ENCODE measurements around the gene ZC3H7B.
"Not testable (repeated sequence)": the region's sequence is repeated elsewhere in the genome, so short reads cannot be mapped to it uniquely, and the experiment has no call there.

Gene ZC3H7B

DNA sequence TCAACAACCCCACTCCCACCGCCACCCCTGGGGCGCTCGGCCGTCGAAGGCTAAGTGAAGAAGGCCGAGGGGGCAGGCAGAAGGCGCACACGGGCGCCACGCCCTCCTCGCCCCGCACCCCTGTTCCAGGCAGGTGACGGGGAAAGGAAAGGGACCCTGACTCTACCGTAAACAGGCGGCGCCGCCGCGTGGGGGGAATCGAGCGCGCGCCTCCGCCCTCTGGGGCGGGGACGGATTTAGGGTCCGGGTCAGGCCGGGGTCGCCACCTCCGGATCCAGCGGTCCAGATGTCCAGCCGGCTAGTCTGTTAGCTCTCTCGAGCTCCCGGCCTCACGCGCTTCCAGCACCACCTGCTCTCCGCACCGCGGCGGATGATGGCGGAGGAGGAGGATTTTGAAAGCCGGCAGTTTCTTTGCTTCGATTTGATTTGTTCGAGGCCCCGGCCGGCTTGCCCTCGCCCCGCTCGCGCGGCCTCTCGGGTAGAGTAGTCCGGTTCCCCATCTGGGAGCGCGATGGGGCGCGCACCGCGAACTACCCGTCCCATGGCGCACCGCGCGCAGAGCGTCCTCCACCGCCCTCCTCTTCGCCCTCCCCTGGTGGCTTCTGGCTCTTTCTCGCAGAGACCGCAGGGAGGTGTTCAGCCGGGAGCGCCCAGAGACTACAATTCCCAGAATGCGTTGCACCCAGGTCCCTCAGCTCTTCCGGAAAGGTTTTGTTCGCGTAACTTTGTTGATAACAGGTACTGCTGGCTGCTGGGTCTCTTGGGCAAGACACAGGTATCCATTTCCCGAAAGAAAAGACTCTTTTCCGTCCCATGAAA lies 15.3 kb upstream of the ZC3H7B start, which contains the start of gene RANGAP1:
Gene RANGAP1, minus strand, starts transcription at position 368 of the 819 bp plus-strand sequence. CDS start 5,143 bp downstream, outside the sequence.
- peak; percentile 99 for DNase-seq

DNA sequence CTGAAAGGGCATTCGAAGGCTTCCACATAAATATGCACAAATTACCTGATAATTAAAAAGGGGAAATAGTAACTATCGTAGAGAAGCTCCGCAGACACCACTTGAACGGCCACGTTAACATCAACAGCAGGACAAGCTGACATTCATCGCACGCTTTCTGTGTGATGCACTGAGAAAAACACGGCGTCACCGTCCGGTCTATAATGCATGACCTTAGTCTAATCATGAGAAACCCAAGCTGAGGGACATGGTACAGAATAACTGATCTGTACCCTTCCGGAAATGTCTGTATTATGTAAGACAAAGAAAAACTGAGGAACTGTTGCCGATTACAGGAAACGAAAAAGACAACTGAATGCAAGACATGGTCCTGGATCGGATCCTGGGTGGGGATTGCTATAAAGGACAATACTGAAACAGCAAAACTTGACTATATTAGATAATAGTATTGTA lies 14.7 kb upstream of the ZC3H7B start:
- no peak for DNase-seq

DNA sequence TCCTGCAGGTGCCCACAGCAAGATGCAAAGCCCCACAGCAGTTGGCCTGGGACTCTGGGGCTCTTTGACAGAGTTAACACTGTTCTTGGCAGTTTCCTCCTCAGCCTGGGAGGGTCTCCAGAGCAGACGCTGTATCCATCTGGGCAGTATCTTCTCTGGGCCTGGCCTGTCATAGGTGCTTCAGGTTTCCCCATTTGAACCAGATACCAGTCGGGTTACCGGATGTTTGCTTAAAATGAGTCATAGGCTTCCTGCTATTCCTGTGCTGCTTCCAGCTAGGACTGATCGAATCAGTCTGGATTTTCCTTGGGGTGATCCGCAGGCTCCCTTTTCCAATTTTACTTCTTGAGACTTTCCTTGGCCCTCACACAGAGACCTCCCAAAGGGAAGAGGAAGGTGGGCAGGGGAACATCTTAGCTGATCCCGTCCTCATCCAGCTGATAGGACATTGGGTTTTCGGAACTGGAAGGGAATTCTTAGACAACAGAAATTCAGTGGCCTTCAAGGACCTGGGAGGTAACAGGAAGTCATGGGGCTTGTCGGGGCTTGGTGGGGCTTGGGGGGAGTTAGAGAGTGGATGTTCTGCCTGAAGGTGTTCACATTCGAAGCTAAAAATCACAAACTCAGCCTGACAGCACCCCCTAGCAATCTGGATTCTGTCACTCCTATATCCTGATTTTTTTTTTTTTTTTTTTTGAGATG lies 12.9 kb upstream of the ZC3H7B start:
- DNase-seq: no peak

DNA sequence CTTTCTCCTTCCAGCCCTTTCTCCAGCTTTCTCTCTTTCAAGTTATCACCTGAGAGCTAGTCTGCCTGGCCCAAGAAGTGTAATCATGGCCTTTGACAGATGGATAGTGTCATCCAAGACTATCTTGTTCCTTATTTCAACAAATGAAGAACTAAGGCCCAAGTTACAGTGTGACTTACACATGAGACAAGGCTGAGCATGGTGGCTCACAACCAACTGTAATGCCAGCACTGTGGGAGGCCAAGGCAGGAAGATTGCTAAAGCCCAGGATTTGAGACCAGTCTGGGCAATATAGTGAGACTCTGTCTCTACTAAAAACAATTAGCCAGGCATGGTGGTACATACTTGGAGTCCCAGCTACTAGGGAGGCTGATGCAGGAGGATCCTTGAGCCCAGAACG lies 11.7 kb upstream of the ZC3H7B start:
- DNase-seq: no peak

DNA sequence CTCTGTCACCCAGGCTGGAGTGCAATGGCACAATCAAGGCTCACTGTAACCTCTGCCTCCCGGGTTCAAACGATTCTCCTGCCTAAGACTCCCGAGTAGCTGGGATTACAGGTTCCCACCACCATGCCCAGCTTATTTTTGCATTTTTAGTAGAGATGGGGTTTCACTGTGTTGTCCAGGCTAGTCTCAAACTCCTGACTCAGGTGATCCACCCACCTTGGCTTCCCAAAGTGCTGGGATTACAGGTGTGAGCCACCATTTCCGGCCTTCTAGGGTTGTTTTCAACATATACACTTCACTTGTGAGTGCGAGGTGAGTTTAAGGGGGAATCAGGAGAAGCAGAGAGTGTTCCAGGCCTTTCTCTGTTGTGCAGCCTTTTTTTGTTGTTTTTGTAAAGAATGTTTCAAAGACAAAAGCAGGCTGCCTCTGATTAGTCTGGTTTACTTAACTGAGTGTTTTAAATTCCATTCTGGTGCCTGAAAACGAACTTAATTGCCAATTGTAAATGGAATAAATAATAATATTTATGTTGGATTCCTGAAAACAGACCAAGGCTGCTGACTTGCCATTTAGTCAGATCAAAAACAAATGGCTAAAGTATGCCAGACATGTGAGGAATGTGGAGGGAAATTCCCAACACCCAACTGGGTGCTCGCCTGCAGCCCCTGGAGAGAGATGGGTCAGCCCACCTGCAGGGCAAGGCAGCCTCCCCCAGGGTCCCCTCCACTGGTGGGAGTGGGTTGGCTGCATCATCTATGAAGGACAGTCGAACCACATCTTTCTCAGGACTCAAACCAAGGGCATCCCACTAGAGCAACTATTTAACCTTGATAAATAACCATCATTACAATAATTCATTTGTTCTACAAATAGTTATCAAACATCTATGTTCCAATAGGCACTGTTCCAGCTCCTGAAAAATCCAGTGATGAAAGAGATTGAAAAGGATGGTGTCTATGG lies 10.8 kb upstream of the ZC3H7B start:
- no peak for DNase-seq

DNA sequence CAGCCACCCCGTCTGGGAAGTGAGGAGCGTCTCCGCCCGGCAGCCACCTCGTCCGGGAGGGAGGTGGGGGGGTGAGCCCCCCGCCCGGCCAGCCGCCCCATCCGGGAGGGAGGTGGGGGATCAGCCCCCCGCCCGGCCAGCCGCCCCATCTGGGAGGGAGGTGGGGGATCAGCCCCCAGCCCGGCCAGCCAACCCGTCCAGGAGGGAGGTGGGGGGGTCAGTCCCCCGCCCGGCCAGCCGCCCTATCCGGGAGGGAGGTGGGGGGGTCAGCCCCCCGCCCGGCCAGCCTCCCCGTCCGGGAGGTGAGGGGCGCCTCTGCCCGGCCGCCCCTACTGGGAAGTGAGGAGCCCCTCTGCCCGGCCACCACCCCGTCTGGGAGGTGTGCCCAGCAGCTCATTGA lies 6.5 kb upstream of the ZC3H7B start:
- not testable (repeated sequence) for DNase-seq

DNA sequence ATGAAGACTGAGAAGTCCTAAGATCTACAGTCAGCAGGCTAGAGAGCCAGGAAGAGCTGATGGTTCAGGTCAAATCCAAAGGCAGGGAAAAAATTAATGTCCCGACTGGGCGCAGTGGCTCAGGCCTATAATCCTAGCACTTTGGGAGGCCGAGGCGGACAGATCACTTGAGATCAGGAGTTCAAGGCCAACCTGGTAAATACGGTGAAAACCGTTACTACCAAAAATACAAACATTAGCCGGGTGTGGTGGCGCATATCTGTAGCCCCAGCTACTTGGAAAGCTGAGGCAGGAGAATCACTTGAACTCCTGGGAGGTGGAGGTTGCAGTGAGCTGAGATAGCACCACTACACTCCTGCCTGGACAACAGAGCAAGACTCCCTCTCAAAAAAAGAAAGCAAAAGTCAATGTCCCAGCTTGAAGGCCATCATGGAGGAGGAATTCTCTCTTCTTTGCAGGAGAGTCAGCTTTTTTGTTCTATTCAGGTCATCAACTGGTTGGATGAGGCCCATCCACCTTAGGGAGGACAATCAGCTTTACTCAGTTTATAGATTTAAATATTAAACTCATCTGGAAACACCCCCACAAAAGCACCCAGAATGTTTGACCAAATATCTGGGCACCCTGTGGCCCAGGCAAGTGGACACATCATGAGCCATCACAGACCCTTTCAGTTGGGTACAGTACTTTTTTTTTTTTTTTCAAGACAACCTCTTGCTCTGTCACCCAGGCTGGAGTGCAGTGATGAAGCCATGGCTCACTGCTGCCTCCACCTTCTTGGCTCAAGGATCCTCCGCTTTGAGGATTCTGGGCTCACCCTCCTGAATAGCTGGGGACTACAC lies 4.3 kb upstream of the ZC3H7B start:
- no peak for DNase-seq

DNA sequence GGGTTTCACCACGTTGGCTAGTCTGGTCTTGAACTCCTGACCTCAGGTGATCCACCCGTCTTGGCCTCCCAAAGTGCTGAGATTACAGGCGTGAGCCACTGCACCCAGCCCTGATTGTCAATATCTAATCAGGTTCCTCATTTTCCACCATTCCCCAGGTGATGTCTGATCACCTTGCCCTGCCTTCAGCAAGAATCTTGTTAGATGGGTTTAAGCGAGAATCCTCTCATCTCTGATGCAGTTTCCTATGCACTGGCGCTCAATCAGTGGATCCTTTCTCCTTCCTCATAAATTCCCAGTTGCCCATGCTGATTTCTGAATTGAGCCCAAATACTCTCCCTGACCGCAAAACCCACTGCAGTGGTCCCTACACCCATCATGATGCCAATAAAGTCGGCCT lies 664 bp upstream of the ZC3H7B start:
- DNase-seq: no peak

DNA sequence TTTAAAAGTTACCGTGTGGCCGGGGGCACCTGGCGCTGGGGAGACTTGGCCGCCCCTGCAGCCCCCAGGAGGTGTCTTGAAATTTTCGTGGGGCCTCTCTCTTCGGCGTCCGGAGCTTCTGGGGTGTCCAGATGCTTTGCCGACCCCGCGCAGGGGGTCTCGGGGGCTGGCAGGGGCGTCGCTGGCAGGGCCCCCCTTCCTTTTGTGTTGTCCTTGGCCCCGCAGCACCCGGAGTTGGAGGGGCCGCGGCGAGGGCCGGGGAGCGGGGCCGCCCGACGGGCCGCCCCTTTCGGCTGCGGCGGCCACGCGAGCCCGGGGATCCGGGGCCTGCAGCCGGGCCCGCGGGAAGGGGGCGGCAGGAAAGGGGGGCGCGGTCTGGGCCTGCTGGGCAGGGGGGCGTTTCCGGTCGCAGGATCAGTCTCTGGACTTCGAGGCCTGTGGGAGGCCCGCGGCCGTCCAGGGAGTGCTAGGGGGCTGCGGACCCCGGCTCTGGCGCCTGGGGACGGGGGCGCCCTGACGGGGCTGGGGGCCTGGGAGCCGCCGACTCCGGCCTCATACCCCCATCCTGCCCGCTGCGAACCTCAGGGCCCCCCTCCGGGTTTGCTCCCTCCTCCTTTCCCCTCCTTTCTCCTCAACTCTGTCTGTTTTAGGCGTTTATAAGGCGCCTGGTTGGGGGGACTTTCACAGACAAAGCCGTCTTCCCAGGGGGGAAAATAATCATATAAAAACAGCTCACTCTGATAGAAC lies 869 bp downstream of the ZC3H7B start:
- DNase-seq: peak; percentile 65

DNA sequence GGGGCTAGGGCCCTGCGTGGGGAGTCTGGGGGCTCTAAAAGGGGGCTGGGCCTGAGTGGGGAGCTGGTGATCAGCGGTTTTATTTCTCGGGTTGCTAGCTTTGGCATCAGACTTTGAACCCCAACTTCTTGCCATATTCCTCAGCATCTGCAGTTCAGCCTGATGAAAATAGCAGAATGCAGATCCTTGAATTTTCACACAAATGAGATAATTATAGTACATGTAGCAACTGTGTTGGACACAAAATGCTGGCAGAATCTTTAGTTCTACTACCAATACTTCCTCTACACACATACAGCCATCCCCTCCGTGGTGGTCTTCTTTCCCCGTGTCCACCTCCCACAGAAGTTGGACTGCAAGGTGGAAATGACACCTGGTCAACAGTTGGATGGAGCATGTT lies 1.5 kb downstream of the ZC3H7B start:
- no peak for DNase-seq

DNA sequence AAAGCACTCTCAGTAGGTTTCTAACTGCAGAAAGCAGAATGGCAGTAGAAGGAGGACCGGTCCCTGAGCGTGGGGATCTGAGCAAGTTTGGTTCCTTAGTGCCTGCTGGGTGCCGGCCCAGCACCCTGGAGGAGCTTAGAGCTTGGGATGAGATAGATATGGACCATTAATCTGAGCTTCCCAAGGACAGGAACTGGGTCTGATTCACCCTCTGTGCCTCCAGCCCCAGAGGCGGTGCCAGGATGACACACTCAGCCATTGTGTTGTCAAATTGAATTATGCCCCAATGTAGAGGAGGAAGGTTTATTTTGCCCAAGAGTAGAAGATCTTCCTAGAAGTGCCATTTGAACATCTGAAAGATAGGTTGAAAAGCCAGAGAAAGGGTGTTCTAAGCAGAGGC lies 4.3 kb downstream of the ZC3H7B start:
- DNase-seq: no peak

DNA sequence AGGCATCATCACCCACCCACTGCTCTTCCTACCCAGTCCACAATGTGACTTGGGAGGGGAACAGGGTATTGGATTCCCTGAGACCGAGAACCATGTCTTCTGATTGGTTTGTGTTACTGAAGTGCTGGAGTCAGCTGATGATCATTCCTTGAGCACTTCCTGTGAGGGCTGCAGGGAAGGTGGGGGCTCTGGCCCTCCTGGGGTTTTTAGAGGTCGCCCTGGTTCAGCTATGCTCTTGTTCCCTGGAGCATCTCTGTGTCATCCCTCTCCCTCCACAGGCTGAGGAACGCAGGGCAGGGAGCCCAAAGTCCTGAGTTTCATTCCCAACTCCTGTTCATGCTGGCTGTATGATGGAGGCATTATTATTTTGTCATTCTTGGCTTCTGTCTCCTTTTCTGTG lies 6.7 kb downstream of the ZC3H7B start:
- DNase-seq: no peak

DNA sequence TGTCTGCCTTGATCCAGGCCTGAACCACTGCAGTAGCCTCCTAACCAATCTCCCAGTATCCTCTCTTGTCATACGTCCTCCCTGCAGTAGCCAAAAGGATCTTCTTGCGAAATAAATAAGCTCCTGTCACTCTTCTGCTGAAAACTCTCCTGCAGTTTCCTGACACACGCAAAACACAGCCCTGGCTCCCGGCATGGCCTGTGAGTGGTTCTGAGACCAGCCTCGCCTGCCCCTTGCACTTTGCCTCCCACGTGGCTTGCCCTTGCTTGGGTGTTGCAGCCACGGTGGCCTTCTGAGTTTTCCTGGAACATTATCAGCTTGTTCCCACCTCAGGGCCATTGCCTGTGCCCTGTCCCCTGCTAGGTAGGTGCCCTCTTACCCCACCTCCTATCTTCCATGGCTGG lies 7.2 kb downstream of the ZC3H7B start:
- no peak for DNase-seq

DNA sequence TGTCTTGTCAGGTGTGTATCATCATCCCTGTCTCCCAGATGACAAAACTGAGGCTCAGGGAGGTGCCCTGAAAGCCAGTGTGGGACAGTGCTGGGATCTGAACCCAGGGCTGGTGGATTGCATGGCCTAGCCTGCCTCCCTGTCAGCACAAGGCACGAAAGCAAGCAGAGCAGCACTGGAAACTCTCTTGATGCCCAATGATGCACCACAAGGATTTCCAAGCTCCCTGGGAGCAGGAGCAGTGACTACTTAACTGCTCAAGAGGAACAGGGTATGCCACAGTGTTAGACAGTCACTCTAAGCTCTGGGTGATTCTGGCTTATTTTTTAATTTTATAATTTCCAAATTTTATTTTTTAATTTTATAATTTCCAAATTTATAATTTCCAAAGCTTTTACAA lies 9.0 kb downstream of the ZC3H7B start:
- DNase-seq: no peak

DNA sequence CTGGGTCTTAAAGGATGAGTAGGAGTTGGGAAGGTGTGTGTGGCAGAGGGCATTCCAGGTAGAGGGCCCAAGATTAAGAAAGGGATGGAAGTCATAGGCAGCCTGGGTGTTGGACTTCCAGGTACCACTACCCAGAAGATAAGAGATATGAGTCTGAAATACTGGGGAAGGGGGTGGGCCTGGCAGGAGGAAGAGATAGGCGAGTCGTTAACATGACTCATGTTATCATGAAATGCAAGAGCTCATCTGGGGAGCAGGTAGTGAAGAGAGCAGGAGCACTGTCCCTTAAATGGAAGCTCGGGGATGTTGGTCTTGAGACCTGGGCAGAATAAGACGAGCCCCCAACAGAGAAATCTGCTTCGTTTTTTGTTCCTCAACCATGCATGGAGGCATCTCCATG lies 10.2 kb downstream of the ZC3H7B start:
- no peak for DNase-seq

DNA sequence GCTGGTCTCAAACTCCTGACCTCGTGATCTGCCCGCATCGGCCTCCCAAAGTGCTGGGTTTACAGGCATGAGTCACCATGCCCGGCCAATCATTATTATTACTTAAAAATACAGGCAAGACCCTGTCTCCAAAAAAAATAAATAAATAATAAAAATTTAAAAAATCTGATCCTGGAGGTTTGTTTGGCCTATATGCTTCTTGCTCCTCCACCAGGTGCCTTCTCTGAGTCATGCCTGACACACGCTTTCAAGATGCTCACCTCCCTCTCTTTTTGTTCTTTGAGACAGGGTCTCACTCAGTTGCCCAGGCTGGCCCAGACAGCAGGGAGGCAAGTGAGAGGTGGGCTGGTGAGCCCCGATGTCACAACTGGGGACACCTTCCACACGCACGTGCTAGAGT lies 13.5 kb downstream of the ZC3H7B start:
- DNase-seq: no peak

DNA sequence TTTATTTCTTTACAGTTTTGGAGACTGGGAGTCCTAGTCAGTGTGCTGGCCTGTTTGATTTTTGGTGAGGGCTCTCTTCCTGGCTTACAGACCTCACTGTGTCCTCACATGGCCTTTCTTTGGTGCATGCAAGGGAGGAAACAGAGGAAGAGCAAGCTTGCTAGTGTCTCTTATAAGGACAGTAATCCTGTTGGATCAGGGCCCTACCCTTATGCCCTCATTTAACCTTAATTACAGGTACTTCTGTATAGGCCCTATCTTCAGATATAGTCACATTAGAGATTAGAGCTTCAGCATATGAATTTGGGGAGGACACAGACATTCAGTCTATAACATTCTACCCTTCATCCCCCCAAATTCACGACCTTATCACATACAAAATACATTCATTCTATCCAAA lies 14.3 kb downstream of the ZC3H7B start:
- DNase-seq: no peak

DNA sequence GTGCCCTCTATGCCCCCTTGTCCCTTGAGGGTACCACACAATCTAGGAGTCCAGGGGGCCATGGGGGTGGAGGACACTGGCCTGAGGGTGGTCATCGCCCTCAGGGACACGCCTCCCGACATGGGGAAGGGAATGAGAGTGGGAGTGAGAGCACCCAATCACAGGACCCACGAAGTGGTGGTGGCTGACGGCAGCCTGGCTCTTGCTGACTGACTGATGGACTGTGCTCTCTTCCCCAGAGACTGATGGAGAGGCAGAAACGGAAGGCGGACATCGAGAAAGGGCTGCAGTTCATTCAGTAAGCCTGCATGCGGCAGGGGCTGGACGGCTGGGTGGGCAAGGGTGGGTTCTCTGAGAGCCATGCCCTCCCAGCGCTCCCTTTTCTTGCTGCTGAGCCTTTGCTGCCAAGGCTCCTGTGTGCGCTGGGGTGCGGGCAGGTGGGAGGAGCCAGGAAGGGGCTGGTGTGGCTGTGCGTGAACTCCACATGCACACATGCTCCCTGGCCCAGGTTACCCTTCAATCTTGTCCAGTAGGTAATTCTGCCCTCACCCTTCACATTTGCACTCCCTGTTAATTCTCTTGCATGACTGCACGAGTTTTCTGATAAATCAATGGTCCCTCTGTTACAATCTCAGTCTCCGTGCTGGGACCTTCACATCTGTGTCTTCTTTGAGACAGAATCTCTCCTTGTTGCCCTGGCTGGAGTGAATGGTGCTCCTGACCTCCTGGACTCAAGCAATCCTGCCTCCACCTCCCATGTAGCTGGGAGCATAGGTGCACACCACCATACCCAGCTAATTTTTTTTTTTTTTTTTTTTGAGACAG lies 19.3 kb downstream of the ZC3H7B start:
- no peak for DNase-seq

DNA sequence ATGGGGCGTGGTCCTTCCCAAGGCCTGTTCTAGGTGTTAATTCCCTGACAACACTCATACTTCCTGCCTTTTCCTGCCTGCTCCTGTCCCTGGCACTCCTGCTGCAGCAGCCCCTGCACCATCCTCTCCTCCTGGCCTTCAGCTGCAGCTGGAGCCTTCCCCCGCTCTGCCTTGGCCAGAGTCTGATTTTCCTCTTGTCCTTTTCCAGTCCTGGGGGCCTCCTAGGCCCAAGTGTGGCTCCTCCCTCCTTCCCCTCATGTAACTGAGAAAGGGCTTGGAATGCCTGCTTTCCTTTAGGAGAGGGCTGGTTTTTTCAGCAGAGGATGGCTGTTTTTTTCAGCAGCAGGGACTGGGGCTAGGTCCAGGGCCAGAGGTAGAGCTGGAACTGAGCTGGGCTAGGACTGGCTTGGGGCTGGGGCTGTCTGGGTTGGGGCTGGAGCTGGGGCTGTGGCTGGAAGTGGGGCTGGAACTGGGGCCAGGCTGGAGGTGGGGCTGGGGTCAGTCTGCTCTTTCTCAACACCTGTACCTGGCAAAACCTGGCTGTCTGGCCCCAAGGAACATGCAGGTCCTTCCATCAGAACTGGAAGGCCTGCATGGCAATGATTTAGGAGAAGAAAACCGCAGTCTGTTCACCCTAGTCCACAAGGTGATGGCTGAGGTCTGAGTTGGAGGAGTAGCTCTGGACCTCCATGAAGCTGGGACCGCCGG lies 23.6 kb downstream of the ZC3H7B start:
- DNase-seq: no peak

DNA sequence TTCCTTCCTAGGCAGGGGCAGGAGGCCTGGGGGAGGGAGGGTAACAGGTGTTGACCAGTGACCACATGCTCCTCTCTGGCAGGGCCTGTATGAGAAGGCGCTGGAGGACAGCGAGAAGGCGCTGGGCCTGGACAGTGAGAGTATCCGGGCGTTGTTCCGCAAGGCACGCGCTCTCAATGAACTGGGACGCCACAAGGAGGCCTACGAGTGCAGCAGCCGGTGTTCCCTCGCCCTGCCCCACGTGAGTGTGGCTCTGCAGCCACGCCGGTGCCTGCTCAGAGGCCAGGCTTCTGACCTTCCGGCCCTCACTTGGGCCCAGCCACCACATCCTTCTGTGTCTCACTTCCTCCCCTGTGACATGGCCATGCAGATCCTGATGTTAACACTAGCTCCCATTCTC lies 25.8 kb downstream of the ZC3H7B start:
- DNase-seq: no peak
